Neuronal stem cell (in vitro differentiated cells): ENCODE data around the gene CCN5.
A peak's percentile ranks its signal among the peaks of the same experiment; 100 is the strongest.

Experiments
- DNase-seq: peaks from one replicate; pipeline ENCODE4 v3.0.0-alpha.2; 2013; ENCODE audit warnings: low spot score
- H2AFZ ChIP-seq: one replicate; pipeline ENCODE4 v1.6.1; 2013; ENCODE audit warnings: mild to moderate bottlenecking, low read length, inconsistent platforms
- H2AK5ac ChIP-seq: 2 replicates; pipeline ENCODE4 v1.6.1; 2013; ENCODE audit warnings: low read depth, mild to moderate bottlenecking, inconsistent platforms, low read length, moderate library complexity, mixed read lengths
- H2BK120ac ChIP-seq: 2 replicates; pipeline ENCODE4 v1.6.1; 2013; ENCODE audit warnings: low read depth, mild to moderate bottlenecking, inconsistent platforms, low read length, moderate library complexity, mixed read lengths
- H2BK12ac ChIP-seq: one replicate; pipeline ENCODE4 v1.6.1; 2013; ENCODE audit warnings: low read length, inconsistent platforms
- H2BK15ac ChIP-seq: 2 replicates; pipeline ENCODE4 v1.6.1; 2013; ENCODE audit warnings: mild to moderate bottlenecking, low read length, inconsistent platforms, mixed read lengths
- H2BK5ac ChIP-seq: one replicate; pipeline ENCODE4 v1.6.1; 2013; ENCODE audit warnings: inconsistent platforms, mild to moderate bottlenecking, low read length, moderate library complexity
- H3K14ac ChIP-seq: one replicate; pipeline ENCODE4 v1.6.1; 2013; ENCODE audit warnings: low read length, inconsistent platforms
- H3K18ac ChIP-seq: 2 replicates; pipeline ENCODE4 v1.6.1; 2013; ENCODE audit warnings: low read length, inconsistent platforms
- H3K23ac ChIP-seq: 2 replicates; pipeline ENCODE4 v1.6.1; 2013; ENCODE audit warnings: low read depth, mild to moderate bottlenecking, mixed read lengths, low read length, inconsistent platforms; ENCODE audit not compliant: poor library complexity
- H3K27ac ChIP-seq: replicated peaks from 3 replicates; pipeline ENCODE4 v1.5.1; 2013; ENCODE audit warnings: low read length, inconsistent platforms
- H3K27me3 ChIP-seq, 3 experiments: 2 replicates each; pipeline ENCODE4 v1.6.1; 2013; ENCODE audit warnings: low read length in 3 of 3, mild to moderate bottlenecking in 2 of 3, inconsistent platforms in 1 of 3, low read depth in 1 of 3, mixed read lengths in 1 of 3, moderate library complexity in 1 of 3; ENCODE audit not compliant: control insufficient read depth in 3 of 3, insufficient read depth in 3 of 3
- H3K36me3 ChIP-seq, 2 donors: replicated peaks in 1 of 2; 2 replicates each; pipeline ENCODE4 v1.6.1; 2013; ENCODE audit warnings: low read length in 2 of 2; ENCODE audit not compliant: control insufficient read depth in 2 of 2, insufficient read depth in 2 of 2
- H3K4ac ChIP-seq: 2 replicates; pipeline ENCODE4 v1.6.1; 2013; ENCODE audit warnings: inconsistent platforms, mild to moderate bottlenecking, low read length, moderate library complexity
- H3K4me1 ChIP-seq, 2 donors: 1 replicate in 1 of 2; 2 replicates in 1 of 2; pipeline ENCODE4 v1.6.1; 2013; ENCODE audit warnings: low read length in 2 of 2, low read depth in 1 of 2; ENCODE audit not compliant: control insufficient read depth in 2 of 2, insufficient read depth in 1 of 2
- H3K4me2 ChIP-seq: one replicate; pipeline ENCODE4 v1.6.1; 2013; ENCODE audit warnings: mild to moderate bottlenecking, low read length, inconsistent platforms; ENCODE audit not compliant: insufficient read depth, poor library complexity, severe bottlenecking
- H3K4me3 ChIP-seq, 2 donors: 2 replicates each; pipeline ENCODE4 v1.5.1; 2013; ENCODE audit warnings: low read length in 2 of 2, mild to moderate bottlenecking in 2 of 2, inconsistent platforms in 1 of 2, moderate library complexity in 1 of 2
- H3K79me1 ChIP-seq: one replicate; pipeline ENCODE4 v1.6.1; 2013; ENCODE audit warnings: low read depth, mild to moderate bottlenecking, inconsistent platforms, low read length, moderate library complexity
- H3K9ac ChIP-seq: one replicate; pipeline ENCODE4 v1.6.1; 2013; ENCODE audit warnings: mild to moderate bottlenecking, low read depth, low read length, inconsistent platforms; ENCODE audit not compliant: poor library complexity
- H3K9me3 ChIP-seq, 2 donors: replicated peaks in 1 of 2; 2 replicates each; pipeline versions ENCODE3 to v1.6.1; 2013; ENCODE audit warnings: low read length in 2 of 2, mild to moderate bottlenecking in 2 of 2, inconsistent platforms in 1 of 2, low read depth in 1 of 2, mixed read lengths in 1 of 2, moderate library complexity in 1 of 2; ENCODE audit not compliant: control insufficient read depth in 2 of 2, insufficient read depth in 1 of 2
- H4K8ac ChIP-seq: one replicate; pipeline ENCODE4 v1.6.1; 2013; ENCODE audit warnings: low read depth, mild to moderate bottlenecking, inconsistent platforms, low read length, moderate library complexity
- H4K91ac ChIP-seq: one replicate; pipeline ENCODE4 v1.6.1; 2013; ENCODE audit warnings: low read length, low read depth, mild to moderate bottlenecking, inconsistent platforms; ENCODE audit not compliant: poor library complexity
- WGBS, 2 donors: extraction: QIAGEN DNeasy Blood & Tissue Kit; methylation state at CpG; one replicate each; pipeline ENCODE4 v1.1.7; 2013; ENCODE audit warnings: missing lambda C conversion rate in 2 of 2, mixed read lengths in 1 of 2; ENCODE audit not compliant: insufficient read length in 2 of 2, insufficient replicate concordance in 1 of 2; ENCODE audit errors: extremely low coverage in 2 of 2; 5-methylcytosine and 5-hydroxymethylcytosine counted together

The CCN5 gene

GRCh38 chr20:44750081-44750805 lies 35.1 kb downstream of the CCN5 start:
- Histone ChIP-seq H2BK5ac (no peak overlapping the region), H3K18ac (peak overlapping the region; percentile 53), H3K36me3 (no peaks in the 10 kb centered on the region), H3K4me1 (peaks cover 0 to 4% of the 10 kb centered on the region in 2 donors), H3K27ac (no peak overlapping the region), H3K4ac (peak overlapping the region; percentile 42), H3K23ac (peak overlapping the region; percentile 56), H4K91ac (no peak overlapping the region), H3K79me1 (no peaks in the 10 kb centered on the region), H3K9ac (no peak overlapping the region), H2BK15ac (peak overlapping the region; percentile 59), H3K4me2 (no peak overlapping the region), H3K9me3 (no peaks in the 10 kb centered on the region), H4K8ac (no peak overlapping the region), H2AFZ (no peak overlapping the region), H3K4me3 (no peak overlapping the region), H3K14ac (peak overlapping the region; percentile 73), H3K27me3 (peaks cover 4 to 36% (median 16%) of the 10 kb centered on the region in 3 experiments), H2AK5ac (peak overlapping the region; percentile 77), H2BK12ac (no peak overlapping the region), H2BK120ac (no peak overlapping the region)
- DNase-seq = no peak
- no CpG with 5 or more reads among the region's 73 CpGs for WGBS, 2 donors

GRCh38 chr20:44752099-44752931 lies 37.1 kb downstream of the CCN5 start:
- H3K14ac ChIP-seq = no peak overlapping the region
- H3K9ac ChIP-seq = no peak overlapping the region
- H3K4ac ChIP-seq = no peak overlapping the region
- H4K91ac ChIP-seq = no peak overlapping the region
- H2BK12ac ChIP-seq = no peak overlapping the region
- no peaks in the 10 kb centered on the region for H3K79me1 ChIP-seq
- H3K4me1 ChIP-seq = peaks cover 0 to 2% of the 10 kb centered on the region in 2 donors
- H3K18ac ChIP-seq = no peak overlapping the region
- H3K4me3 ChIP-seq = no peak overlapping the region
- no peak overlapping the region for H2BK15ac ChIP-seq
- no peak overlapping the region for H3K23ac ChIP-seq
- no CpG with 5 or more reads among the region's 17 CpGs for WGBS, 2 donors
- no peak overlapping the region for H3K27ac ChIP-seq
- peak overlapping the region; percentile 10 for H2BK5ac ChIP-seq
- H3K9me3 ChIP-seq = no peaks in the 10 kb centered on the region
- H4K8ac ChIP-seq = no peak overlapping the region
- no peak overlapping the region for H3K4me2 ChIP-seq
- no peak overlapping the region for H2BK120ac ChIP-seq
- no peaks in the 10 kb centered on the region for H3K36me3 ChIP-seq
- no peak overlapping the region for H2AFZ ChIP-seq
- H3K27me3 ChIP-seq = peaks cover 0 to 16% (median 0%) of the 10 kb centered on the region in 3 experiments
- H2AK5ac ChIP-seq = peak overlapping the region; percentile 31
- DNase-seq = no peak

- Histone ChIP-seq H2BK12ac (no peak overlapping the region), H3K23ac (no peak overlapping the region), H2BK5ac (no peak overlapping the region), H2BK120ac (no peak overlapping the region), H3K4me2 (no peak overlapping the region), H3K27ac (no peak overlapping the region), H3K4me1 (peaks cover 0 to 2% of the 10 kb centered on the region in 2 donors), H3K18ac (peak overlapping the region; percentile 48), H3K14ac (peak overlapping the region; percentile 21), H2BK15ac (no peak overlapping the region), H3K9ac (no peak overlapping the region), H3K36me3 (no peaks in the 10 kb centered on the region), H3K9me3 (no peaks in the 10 kb centered on the region), H3K4ac (no peak overlapping the region), H4K91ac (no peak overlapping the region), H2AK5ac (no peak overlapping the region), H3K79me1 (no peaks in the 10 kb centered on the region), H3K4me3 (no peak overlapping the region), H3K27me3 (peaks cover 0 to 3% (median 0%) of the 10 kb centered on the region in 3 experiments), H4K8ac (no peak overlapping the region), H2AFZ (no peak overlapping the region)
- WGBS, 2 donors = no CpG with 5 or more reads among the region's 7 CpGs
- no peak for DNase-seq
Observed at GRCh38 chr20:44754554-44754953, 39.4 kb downstream of the CCN5 start.
